HG02840 (cell line): ENCODE measurements around the gene CCNQ.

Experiments
- ATAC-seq: cut with Tn5 transposase; IDR thresholded peaks from one replicate; pipeline ENCODE4 v1.9.1; 2021; ENCODE audit warnings: mild to moderate bottlenecking, moderate library complexity, moderate number of reproducible peaks; ENCODE audit not compliant: unreplicated experiment, low FRiP score

CCNQ gene

GRCh38 chrX:153578200-153578835 is 20.6 kb downstream of the CCNQ start:
- no peak for ATAC-seq

GRCh38 chrX:153576961-153577360 is 22.0 kb downstream of the CCNQ start:
- no peak for ATAC-seq

GRCh38 chrX:153576239-153576870 is 22.6 kb downstream of the CCNQ start:
- no peak for ATAC-seq

GRCh38 chrX:153573984-153574383 is 25.0 kb downstream of the CCNQ start:
- no peak for ATAC-seq

GRCh38 chrX:153572601-153573000 is 26.3 kb downstream of the CCNQ start:
- ATAC-seq, result no peak

- ATAC-seq, result no peak
Measured at GRCh38 chrX:153571534-153571908, 27.4 kb downstream of the CCNQ start.

- no peak for ATAC-seq
Measured at GRCh38 chrX:153569475-153569874, 29.5 kb downstream of the CCNQ start.

- ATAC-seq, result no peak
Measured at GRCh38 chrX:153568451-153569011, 30.4 kb downstream of the CCNQ start.

- no peak for ATAC-seq
Measured at GRCh38 chrX:153565996-153566580, 32.9 kb downstream of the CCNQ start.

- no peak for ATAC-seq
Measured at GRCh38 chrX:153564047-153564606, 34.8 kb downstream of the CCNQ start.

GRCh38 chrX:153562546-153562945 is 36.4 kb downstream of the CCNQ start:
- ATAC-seq, result no peak

GRCh38 chrX:153561337-153561736 is 37.6 kb downstream of the CCNQ start:
- no peak for ATAC-seq

- ATAC-seq, result no peak
Measured at GRCh38 chrX:153560466-153560865, 38.5 kb downstream of the CCNQ start.

- no peak for ATAC-seq
Measured at GRCh38 chrX:153560000-153560399, 38.9 kb downstream of the CCNQ start.

- no peak for ATAC-seq
Measured at GRCh38 chrX:153557618-153558355, 41.2 kb downstream of the CCNQ start.

- no peak for ATAC-seq
Measured at GRCh38 chrX:153556767-153557166, 42.2 kb downstream of the CCNQ start.

- no peak for ATAC-seq
Measured at GRCh38 chrX:153554519-153555167, 44.3 kb downstream of the CCNQ start.

- ATAC-seq, result no peak
Measured at GRCh38 chrX:153551135-153551534, 47.8 kb downstream of the CCNQ start.

GRCh38 chrX:153549807-153550206 is 49.1 kb downstream of the CCNQ start:
- ATAC-seq, result no peak

GRCh38 chrX:153549231-153549630 is 49.7 kb downstream of the CCNQ start:
- ATAC-seq, result no peak
